Gastroesophageal sphincter (tissue), 4 donors: Measurements from ENCODE around the gene MRPL44. TPM values are rescaled to one million over a fixed set of nuclear protein-coding genes. Genes with fewer than 3 reads are reported as not detected.

Source experiments
- ATAC-seq: fragments of 150-250 bp; one replicate; pipeline ENCODE4 v1.9.1; 2016; ENCODE audit warnings: mild to moderate bottlenecking, moderate library complexity
- H3K27ac ChIP-seq, 4 donors: fragments of 200-600 bp; sonication (generic) in 3 of 4; 1 replicate in 3 of 4; 2 replicates in 1 of 4; pipeline ENCODE4 v1.5.1; 2016 to 2019
- H3K27me3 ChIP-seq: fragments of 200-600 bp; sonication (generic); one replicate; pipeline ENCODE4 v1.5.1; 2019
- H3K36me3 ChIP-seq, 2 donors: fragments of 200-600 bp; sonication (generic); one replicate each; pipeline ENCODE4 v1.5.1; 2019; ENCODE audit warnings: control low read depth in 1 of 2
- H3K4me1 ChIP-seq, 3 donors: fragments of 200-600 bp; sonication (generic); 1 replicate in 2 of 3; 2 replicates in 1 of 3; pipeline ENCODE4 v1.5.1; 2016 to 2019; ENCODE audit warnings: control low read depth in 2 of 3
- H3K4me3 ChIP-seq, 2 donors: fragments of 200-600 bp; sonication (generic); one replicate each; pipeline ENCODE4 v1.5.1; 2019; ENCODE audit warnings: mild to moderate bottlenecking in 1 of 2, moderate library complexity in 1 of 2
- H3K9me3 ChIP-seq, 3 donors: fragments of 200-600 bp; sonication (generic); one replicate each; pipeline ENCODE4 v1.5.1; 2017 to 2019; ENCODE audit warnings: control low read depth in 2 of 3
- CTCF ChIP-seq, 4 experiments: fragments of 200-600 bp in 2 of 4; fragments of 450-650 bp in 2 of 4; sonication (generic) in 1 of 4; IDR thresholded peaks; one replicate each; pipeline ENCODE4 v1.5.1; 2017 to 2019; ENCODE audit warnings: antibody characterized with exemption in 4 of 4, mild to moderate bottlenecking in 2 of 4, moderate library complexity in 2 of 4
- EP300 ChIP-seq: sonication (generic); formaldehyde crosslinking; IDR thresholded peaks from one replicate; pipeline ENCODE4 v1.6.1; 2017; ENCODE audit warnings: antibody characterized with exemption, mild to moderate bottlenecking
- POLR2A ChIP-seq, 2 donors: fragments of 450-650 bp; IDR thresholded peaks; one replicate each; pipeline ENCODE4 v1.6.1; 2017; ENCODE audit warnings: antibody characterized with exemption in 2 of 2, mild to moderate bottlenecking in 2 of 2, moderate library complexity in 1 of 2
- POLR2AphosphoS5 ChIP-seq: sonication (generic); formaldehyde crosslinking; IDR thresholded peaks from one replicate; pipeline ENCODE4 v1.6.1; 2017; ENCODE audit warnings: antibody characterized with exemption
- WGBS, 2 donors: methylation state at CpG; one replicate each; pipeline ENCODE4 v1.1.5; 2018; ENCODE audit warnings: low coverage in 1 of 2; 5-methylcytosine and 5-hydroxymethylcytosine counted together
- total RNA-seq, 4 donors: library from RNA; depleted of rRNA; stranded (reverse); fragments of >200 nt; gene quantifications; one replicate each; pipeline ENCODE4 v1.1.0, GENCODE V29; 2016

The MRPL44 gene
- total RNA-seq, 4 donors from 2014 or later: 20.3 to 41.8 (median 23.5) TPM

GRCh38 chr2:224014336-224014735 is 57.1 kb downstream of the MRPL44 start:
- WGBS, 2 donors: 88 to 94% methylated on average over 4 of the region's 4 CpGs
- ATAC-seq: no peak
- Histone ChIP-seq H3K9me3 (no peaks in the 10 kb centered on the region), H3K4me1 (no peaks in the 10 kb centered on the region), H3K4me3 (no peak overlapping the region), H3K27me3 (no peaks in the 10 kb centered on the region), H3K27ac (no peak overlapping the region), H3K36me3 (no peaks in the 10 kb centered on the region)
- TF ChIP-seq CTCF (IDR thresholded peaks at IDR 0.05) (no peak), EP300 (no peak), POLR2A (IDR thresholded peaks at IDR 0.05) (no peak), POLR2AphosphoS5 (no peak)

- TF ChIP-seq POLR2A (IDR thresholded peaks at IDR 0.05): no peak
- TF ChIP-seq EP300: no peak
- no peak for TF ChIP-seq POLR2AphosphoS5
- no peak for TF ChIP-seq CTCF (IDR thresholded peaks at IDR 0.05)
- Histone ChIP-seq H3K9me3 (no peaks in the 10 kb centered on the region), H3K27ac (no peak overlapping the region), H3K4me1 (no peaks in the 10 kb centered on the region), H3K4me3 (no peak overlapping the region), H3K27me3 (no peaks in the 10 kb centered on the region), H3K36me3 (no peaks in the 10 kb centered on the region)
- 58 to 94% methylated on average over 2 to 3 of the region's 3 CpGs for WGBS, 2 donors
- ATAC-seq: no peak
Measured at GRCh38 chr2:224016963-224017362, 59.7 kb downstream of the MRPL44 start.

Other genes starting within 250 kb of the MRPL44 start
- 1 to 10 TPM in 1 of 4 donors, under 1 TPM in 2, not detected in 1; 0.23 to 4.6 (median 0.54) TPM for gene AP1S3, start 119.9 kb upstream of the MRPL44 start, total RNA-seq
- 10 to 100 TPM; 26.3 to 49.7 (median 39.3) TPM for gene WDFY1, start 12.1 kb upstream of the MRPL44 start, total RNA-seq
- gene SERPINE2, start 81.8 kb downstream of the MRPL44 start, total RNA-seq: 100 to 1,000 TPM in 1 of 4 donors, 10 to 100 TPM in 3; 12.5 to 130 (median 48.6) TPM